Ishikawa (cell line): Measurements from ENCODE around the gene SGMS1.

ENCODE experiments used
- CEBPB ChIP-seq: IDR thresholded peaks from 2 replicates; pipeline ENCODE4 v1.6.1; 2012
- CREB1 ChIP-seq: IDR thresholded peaks from 2 replicates; pipeline ENCODE4 v1.6.1; 2012; ENCODE audit warnings: low read depth
- EGR1 ChIP-seq: IDR thresholded peaks from 2 replicates; pipeline ENCODE4 v1.6.1; 2012
- EP300 ChIP-seq: IDR thresholded peaks from 2 replicates; pipeline ENCODE4 v1.6.1; 2012; ENCODE audit warnings: borderline replicate concordance
- FOXM1 ChIP-seq: IDR thresholded peaks from 2 replicates; pipeline ENCODE4 v1.6.1; 2012; ENCODE audit warnings: low read depth, borderline replicate concordance
- NFIC ChIP-seq: IDR thresholded peaks from 2 replicates; pipeline ENCODE4 v1.6.1; 2012
- RAD21 ChIP-seq: IDR thresholded peaks from 2 replicates; pipeline ENCODE4 v1.6.1; 2012; ENCODE audit warnings: low read depth
- TAF1 ChIP-seq: IDR thresholded peaks from 2 replicates; pipeline ENCODE4 v1.6.1; 2012; ENCODE audit warnings: low read depth, mild to moderate bottlenecking
- TCF12 ChIP-seq: IDR thresholded peaks from 2 replicates; pipeline ENCODE4 v1.6.1; 2012; ENCODE audit warnings: low read depth
- TEAD4 ChIP-seq: IDR thresholded peaks from 2 replicates; pipeline ENCODE4 v1.6.1; 2012
- YY1 ChIP-seq: IDR thresholded peaks from 2 replicates; pipeline ENCODE4 v1.6.1; 2012; ENCODE audit warnings: low read depth
- ZBTB7A ChIP-seq: IDR thresholded peaks from 2 replicates; pipeline ENCODE4 v1.6.1; 2012; ENCODE audit warnings: low read depth
- TF ChIP-seq, protein P1 (sequence below): IDR thresholded peaks from 2 replicates; pipeline ENCODE4 v1.6.1; 2012
- TF ChIP-seq, protein P2 (sequence below): IDR thresholded peaks from 2 replicates; pipeline ENCODE4 v1.6.1; 2012; ENCODE audit warnings: low read depth, mild to moderate bottlenecking
- TF ChIP-seq, protein P3 (sequence below): IDR thresholded peaks from 2 replicates; pipeline ENCODE4 v1.6.1; 2012

SGMS1 gene

DNA sequence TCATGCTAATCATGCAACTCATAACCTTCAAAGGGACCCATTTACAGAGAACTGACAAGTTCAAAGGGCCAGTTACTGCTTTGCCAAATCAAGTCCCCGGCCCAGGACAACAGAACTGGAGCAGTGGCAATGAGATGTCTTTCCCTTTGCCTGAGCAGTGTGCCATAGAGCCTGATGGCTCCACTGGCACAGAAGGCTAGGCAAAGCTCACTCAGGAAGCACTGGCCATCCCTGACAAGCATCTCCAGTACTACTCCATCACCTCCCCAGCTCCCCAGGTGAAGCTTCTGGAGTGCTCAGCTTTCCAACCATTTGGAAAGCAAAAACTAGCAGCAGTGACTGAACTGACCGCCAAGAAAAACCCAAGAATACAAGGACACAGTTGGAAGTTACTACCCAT, 108.3 kb downstream of the SGMS1 start:
- TF ChIP-seq TEAD4, result no peak
- TF ChIP-seq, protein P1, sequence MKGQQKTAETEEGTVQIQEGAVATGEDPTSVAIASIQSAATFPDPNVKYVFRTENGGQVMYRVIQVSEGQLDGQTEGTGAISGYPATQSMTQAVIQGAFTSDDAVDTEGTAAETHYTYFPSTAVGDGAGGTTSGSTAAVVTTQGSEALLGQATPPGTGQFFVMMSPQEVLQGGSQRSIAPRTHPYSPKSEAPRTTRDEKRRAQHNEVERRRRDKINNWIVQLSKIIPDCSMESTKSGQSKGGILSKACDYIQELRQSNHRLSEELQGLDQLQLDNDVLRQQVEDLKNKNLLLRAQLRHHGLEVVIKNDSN, result no peak
- TF ChIP-seq RAD21, result no peak
- no peak for TF ChIP-seq TAF1
- no peak for TF ChIP-seq EGR1
- TF ChIP-seq YY1, result no peak

DNA sequence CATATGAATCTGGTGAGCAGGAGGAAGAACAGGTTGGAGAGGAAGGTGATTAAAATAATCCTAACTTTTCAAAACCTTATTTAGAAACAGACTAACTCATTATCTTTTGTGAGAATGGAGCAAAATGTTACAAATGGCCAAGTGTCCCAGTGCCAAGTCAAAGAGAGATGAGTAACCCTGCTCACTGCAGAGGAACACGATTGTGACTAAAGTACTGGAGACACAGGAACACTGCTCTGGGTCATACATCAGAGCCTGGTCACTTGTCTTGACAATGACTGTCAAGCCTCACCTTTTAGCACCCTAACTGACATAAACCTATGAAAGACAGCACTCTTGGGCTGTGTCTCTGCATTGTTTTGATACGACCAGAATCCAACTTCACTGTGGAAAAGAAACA, 108.8 kb downstream of the SGMS1 start:
- TF ChIP-seq YY1 (no peak), CEBPB (no peak), NFIC (no peak), FOXM1 (no peak), TEAD4 (no peak), TCF12 (no peak), EGR1 (no peak), TAF1 (no peak), EP300 (no peak), CREB1 (no peak), RAD21 (no peak)
- TF ChIP-seq, protein P2, sequence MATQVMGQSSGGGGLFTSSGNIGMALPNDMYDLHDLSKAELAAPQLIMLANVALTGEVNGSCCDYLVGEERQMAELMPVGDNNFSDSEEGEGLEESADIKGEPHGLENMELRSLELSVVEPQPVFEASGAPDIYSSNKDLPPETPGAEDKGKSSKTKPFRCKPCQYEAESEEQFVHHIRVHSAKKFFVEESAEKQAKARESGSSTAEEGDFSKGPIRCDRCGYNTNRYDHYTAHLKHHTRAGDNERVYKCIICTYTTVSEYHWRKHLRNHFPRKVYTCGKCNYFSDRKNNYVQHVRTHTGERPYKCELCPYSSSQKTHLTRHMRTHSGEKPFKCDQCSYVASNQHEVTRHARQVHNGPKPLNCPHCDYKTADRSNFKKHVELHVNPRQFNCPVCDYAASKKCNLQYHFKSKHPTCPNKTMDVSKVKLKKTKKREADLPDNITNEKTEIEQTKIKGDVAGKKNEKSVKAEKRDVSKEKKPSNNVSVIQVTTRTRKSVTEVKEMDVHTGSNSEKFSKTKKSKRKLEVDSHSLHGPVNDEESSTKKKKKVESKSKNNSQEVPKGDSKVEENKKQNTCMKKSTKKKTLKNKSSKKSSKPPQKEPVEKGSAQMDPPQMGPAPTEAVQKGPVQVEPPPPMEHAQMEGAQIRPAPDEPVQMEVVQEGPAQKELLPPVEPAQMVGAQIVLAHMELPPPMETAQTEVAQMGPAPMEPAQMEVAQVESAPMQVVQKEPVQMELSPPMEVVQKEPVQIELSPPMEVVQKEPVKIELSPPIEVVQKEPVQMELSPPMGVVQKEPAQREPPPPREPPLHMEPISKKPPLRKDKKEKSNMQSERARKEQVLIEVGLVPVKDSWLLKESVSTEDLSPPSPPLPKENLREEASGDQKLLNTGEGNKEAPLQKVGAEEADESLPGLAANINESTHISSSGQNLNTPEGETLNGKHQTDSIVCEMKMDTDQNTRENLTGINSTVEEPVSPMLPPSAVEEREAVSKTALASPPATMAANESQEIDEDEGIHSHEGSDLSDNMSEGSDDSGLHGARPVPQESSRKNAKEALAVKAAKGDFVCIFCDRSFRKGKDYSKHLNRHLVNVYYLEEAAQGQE, result no peak
- TF ChIP-seq, protein P3, sequence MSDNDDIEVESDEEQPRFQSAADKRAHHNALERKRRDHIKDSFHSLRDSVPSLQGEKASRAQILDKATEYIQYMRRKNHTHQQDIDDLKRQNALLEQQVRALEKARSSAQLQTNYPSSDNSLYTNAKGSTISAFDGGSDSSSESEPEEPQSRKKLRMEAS, result no peak

DNA sequence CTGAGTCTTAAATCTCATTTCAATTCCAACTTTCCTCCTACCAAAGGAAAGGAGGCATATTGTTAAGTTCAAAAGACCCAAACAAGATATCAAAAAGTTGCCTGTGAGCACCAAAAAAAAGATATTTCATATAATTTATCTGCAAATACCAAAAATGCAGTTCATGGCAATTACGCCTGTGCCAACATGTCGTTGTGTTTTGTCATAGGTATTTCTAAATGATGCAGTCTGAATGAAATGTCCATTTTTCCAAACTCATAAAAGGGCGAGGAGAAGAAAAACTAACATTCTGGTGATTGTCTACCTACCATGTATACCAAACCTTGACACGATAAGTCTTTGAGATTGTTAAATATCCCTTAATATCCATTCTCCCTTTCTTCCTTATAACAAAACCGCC, 109.8 kb downstream of the SGMS1 start:
- no peak for TF ChIP-seq TCF12
- TF ChIP-seq EGR1, result no peak
- no peak for TF ChIP-seq FOXM1
- TF ChIP-seq, protein P1, result no peak
- no peak for TF ChIP-seq NFIC
- no peak for TF ChIP-seq EP300
- TF ChIP-seq CEBPB, result no peak
- TF ChIP-seq TAF1, result no peak
- TF ChIP-seq, protein P2, result no peak
- no peak for TF ChIP-seq RAD21

DNA sequence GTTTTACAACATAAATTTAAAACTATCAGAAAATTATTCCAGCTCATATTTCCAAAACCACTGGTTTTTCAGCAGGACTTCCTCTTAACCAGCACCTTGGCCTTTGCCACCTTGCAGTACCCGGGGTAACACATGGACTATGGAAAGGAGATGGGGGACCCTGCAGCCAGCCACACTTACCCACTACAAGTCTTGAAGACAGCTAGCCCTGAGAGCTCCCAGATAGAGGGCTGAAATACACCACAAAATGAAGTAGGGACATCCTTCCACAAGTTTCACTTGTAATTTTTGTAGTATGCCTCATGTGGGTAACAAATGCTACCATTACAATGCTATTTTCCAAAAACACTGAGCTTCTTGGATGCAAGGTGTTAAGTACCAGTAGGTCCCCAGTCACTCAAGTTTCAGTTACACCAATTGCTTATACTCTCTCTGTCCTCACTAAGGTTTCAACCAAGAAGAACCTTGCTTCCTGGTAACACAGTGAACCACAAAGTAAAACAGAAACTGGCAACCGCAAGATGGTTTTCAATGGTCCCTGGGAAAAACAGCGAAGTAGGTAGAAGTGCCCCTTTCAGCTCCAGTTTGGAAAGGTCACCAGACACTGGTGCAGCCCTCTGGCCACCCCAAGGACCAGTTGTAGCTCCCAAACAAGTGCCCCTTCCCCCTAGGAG, 110.9 kb downstream of the SGMS1 start:
- TF ChIP-seq TCF12 (no peak), TAF1 (no peak), FOXM1 (no peak), ZBTB7A (no peak)
- TF ChIP-seq, protein P2, result no peak

DNA sequence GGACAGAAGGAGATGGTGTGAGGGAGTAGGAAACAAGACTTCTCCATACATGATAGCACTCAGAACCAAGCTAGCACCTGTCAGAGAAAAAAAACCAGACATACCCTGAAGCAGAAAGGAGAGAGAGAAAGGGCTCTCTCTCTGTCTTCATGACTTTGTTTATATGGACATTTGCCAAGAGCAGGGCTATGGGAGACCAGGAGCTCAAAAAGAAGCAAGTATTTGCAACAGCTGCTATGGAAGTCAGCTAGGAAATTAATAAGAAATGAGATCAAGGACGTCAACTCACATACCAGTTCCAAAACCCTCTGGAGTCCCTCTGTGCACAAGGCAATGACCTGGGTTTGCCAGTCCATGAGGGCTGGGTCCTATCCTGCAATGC, 111.6 kb downstream of the SGMS1 start:
- TF ChIP-seq YY1, result no peak
- no peak for TF ChIP-seq CREB1
- TF ChIP-seq CEBPB, result no peak
- TF ChIP-seq TEAD4, result no peak
- no peak for TF ChIP-seq RAD21
- TF ChIP-seq TAF1, result no peak
- no peak for TF ChIP-seq TCF12
- TF ChIP-seq, protein P2, result no peak
- TF ChIP-seq ZBTB7A, result no peak
- TF ChIP-seq EGR1, result no peak
- TF ChIP-seq NFIC, result no peak
- TF ChIP-seq, protein P1, result no peak
- no peak for TF ChIP-seq FOXM1
- TF ChIP-seq EP300, result no peak
- TF ChIP-seq, protein P3, result no peak
